K562 (cell line): ENCODE data around the gene TMEM184B. TPM values are rescaled to one million over a fixed set of nuclear protein-coding genes. Genes with fewer than 3 reads are reported as not detected.
A peak's percentile ranks its signal among the peaks of the same experiment; 100 is the strongest.

ENCODE experiments used
- ARNT ChIP-seq, 2 experiments: fragments of 450-650 bp; IDR thresholded peaks; 2 replicates each; pipeline ENCODE4 v1.6.1; 2016; ENCODE audit warnings: mild to moderate bottlenecking in 1 of 2
- FOXJ2 ChIP-seq: fragments of 200-800 bp; sonication (Bioruptor generic); IDR thresholded peaks from 2 replicates; pipeline ENCODE4 v1.6.1; 2016; ENCODE audit warnings: missing genetic modification characterization, missing compliant biosample characterization
- KAT8 ChIP-seq: fragments of 450-650 bp; IDR thresholded peaks from 2 replicates; pipeline ENCODE4 v1.6.1; 2016; ENCODE audit warnings: low read depth, mild to moderate bottlenecking
- NRF1 ChIP-seq, 2 experiments: fragments of 450-650 bp; IDR thresholded peaks in 1 of 2; conservative IDR thresholded peaks in 1 of 2; 2 replicates each; pipeline ENCODE4 v1.6.1; 2014; ENCODE audit warnings: mild to moderate bottlenecking in 2 of 2
- RFX7 ChIP-seq: fragments of 250-450 bp; sonication (Bioruptor Pico); IDR thresholded peaks from 2 replicates; pipeline ENCODE4 v1.5.1; 2021; ENCODE audit warnings: mild to moderate bottlenecking
- polyA plus RNA-seq, 8 experiments: library from polyadenylated mRNA; depleted of rRNA in 4 of 8; stranded (reverse) in 5 of 8; unstranded in 3 of 8; fragments of >200 nt; fragmentation: Nextera tagmentation in 2 of 8; fragmentation: Illumina TruSeq in 1 of 8; extraction: Ambion mirVana in 2 of 8; extraction: Trizol in 1 of 8; gene quantifications; 2 replicates each; pipeline versions ENCODE4 v1.2.1 to v1.2.3, GENCODE V29; 2011 to 2014; ENCODE audit warnings: inconsistent platforms in 1 of 8, missing spikeins in 1 of 8
- total RNA-seq, 7 experiments: library from RNA; depleted of rRNA in 6 of 7; stranded (reverse); fragments of >200 nt in 6 of 7; fragmentation: Illumina TruSeq in 2 of 7; extraction: Trizol in 2 of 7; gene quantifications; 2 replicates each; pipeline versions ENCODE4 v1.2.1 to v1.2.3, GENCODE V29; 2011 to 2021; ENCODE audit warnings: low replicate concordance in 1 of 7
- TF ChIP-seq, protein P1 (sequence below), 2 experiments: fragments of 450-650 bp in 1 of 2; sonication (generic) in 1 of 2; formaldehyde crosslinking in 1 of 2; IDR thresholded peaks; 2 replicates each; pipeline versions ENCODE4 v1.7.1 to v1.9.0; 2016 to 2022; ENCODE audit warnings: inconsistent platforms in 1 of 2, mild to moderate bottlenecking in 1 of 2, missing genetic modification reagents in 1 of 2
- TF ChIP-seq, protein P2 (sequence below): sonication (generic); formaldehyde crosslinking; IDR thresholded peaks from 2 replicates; pipeline ENCODE4 v1.8.0; 2023; ENCODE audit warnings: mild to moderate bottlenecking, missing genetic modification reagents
- TF ChIP-seq, protein P3 (sequence below): sonication (generic); formaldehyde crosslinking; IDR thresholded peaks from 2 replicates; pipeline ENCODE4 v1.8.0; 2022; ENCODE audit warnings: mild to moderate bottlenecking, missing genetic modification reagents
- TF ChIP-seq, protein P4 (sequence below): sonication (generic); formaldehyde crosslinking; IDR thresholded peaks from 2 replicates; pipeline ENCODE4 v1.8.0; 2022; ENCODE audit warnings: mild to moderate bottlenecking, missing genetic modification reagents

The TMEM184B gene
- total and polyA plus RNA-seq, 9 of the 15 experiments (the other 6 are each of a cell fraction or from before 2014, with no cell fraction given), result 0.31 to 25.1 (median 6.2) TPM

DNA sequence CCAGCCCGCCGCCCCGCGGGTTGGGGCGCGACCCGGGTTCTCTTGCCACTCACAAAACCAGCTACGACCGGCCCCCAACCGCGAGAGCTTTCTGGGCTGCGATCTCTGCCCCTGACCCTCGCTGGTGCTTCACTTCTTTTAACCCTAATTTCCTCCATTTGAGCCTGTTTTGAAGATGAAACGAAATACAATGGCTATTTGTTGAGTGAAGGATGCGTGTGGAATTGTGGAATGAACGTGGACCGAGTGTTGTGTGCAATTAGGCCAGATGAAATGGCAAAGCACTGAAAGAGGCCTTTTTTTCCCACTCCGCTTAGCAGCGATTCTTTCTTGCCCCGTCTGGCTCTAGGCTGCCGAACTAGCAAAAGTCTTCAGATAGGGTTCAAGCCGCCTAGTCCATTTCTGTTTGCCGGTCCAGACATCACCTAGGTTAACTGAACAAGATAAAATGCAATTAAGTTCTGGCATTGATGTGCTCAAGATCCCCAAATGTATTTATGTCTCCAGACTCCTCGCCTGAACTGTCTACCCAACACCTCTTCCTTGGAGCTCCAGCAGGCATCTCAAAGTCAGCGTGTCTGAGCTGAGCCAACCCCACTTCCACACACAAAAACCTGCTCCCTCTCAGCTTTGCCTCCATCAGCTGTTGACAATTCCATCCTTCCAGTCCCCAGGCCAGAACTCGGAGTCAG is 471 bp upstream of the TMEM184B start (continued):
- TF ChIP-seq, protein P1, sequence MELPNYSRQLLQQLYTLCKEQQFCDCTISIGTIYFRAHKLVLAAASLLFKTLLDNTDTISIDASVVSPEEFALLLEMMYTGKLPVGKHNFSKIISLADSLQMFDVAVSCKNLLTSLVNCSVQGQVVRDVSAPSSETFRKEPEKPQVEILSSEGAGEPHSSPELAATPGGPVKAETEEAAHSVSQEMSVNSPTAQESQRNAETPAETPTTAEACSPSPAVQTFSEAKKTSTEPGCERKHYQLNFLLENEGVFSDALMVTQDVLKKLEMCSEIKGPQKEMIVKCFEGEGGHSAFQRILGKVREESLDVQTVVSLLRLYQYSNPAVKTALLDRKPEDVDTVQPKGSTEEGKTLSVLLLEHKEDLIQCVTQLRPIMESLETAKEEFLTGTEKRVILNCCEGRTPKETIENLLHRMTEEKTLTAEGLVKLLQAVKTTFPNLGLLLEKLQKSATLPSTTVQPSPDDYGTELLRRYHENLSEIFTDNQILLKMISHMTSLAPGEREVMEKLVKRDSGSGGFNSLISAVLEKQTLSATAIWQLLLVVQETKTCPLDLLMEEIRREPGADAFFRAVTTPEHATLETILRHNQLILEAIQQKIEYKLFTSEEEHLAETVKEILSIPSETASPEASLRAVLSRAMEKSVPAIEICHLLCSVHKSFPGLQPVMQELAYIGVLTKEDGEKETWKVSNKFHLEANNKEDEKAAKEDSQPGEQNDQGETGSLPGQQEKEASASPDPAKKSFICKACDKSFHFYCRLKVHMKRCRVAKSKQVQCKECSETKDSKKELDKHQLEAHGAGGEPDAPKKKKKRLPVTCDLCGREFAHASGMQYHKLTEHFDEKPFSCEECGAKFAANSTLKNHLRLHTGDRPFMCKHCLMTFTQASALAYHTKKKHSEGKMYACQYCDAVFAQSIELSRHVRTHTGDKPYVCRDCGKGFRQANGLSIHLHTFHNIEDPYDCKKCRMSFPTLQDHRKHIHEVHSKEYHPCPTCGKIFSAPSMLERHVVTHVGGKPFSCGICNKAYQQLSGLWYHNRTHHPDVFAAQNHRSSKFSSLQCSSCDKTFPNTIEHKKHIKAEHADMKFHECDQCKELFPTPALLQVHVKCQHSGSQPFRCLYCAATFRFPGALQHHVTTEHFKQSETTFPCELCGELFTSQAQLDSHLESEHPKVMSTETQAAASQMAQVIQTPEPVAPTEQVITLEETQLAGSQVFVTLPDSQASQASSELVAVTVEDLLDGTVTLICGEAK (IDR thresholded peaks at IDR 0.05), result 0 out of 2 replicates have a peak, but pooled peaks have one; percentile 30
- TF ChIP-seq, protein P1 (CRISPR knock-in tag; IDR thresholded peaks at IDR 0.05), result no peak
- TF ChIP-seq, protein P2, sequence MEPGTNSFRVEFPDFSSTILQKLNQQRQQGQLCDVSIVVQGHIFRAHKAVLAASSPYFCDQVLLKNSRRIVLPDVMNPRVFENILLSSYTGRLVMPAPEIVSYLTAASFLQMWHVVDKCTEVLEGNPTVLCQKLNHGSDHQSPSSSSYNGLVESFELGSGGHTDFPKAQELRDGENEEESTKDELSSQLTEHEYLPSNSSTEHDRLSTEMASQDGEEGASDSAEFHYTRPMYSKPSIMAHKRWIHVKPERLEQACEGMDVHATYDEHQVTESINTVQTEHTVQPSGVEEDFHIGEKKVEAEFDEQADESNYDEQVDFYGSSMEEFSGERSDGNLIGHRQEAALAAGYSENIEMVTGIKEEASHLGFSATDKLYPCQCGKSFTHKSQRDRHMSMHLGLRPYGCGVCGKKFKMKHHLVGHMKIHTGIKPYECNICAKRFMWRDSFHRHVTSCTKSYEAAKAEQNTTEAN, result no peak
- no peak for TF ChIP-seq RFX7
- no peak for TF ChIP-seq FOXJ2 (tag)
- TF ChIP-seq NRF1 (conservative IDR thresholded peaks at IDR 0.05 in 1 of 2, IDR thresholded peaks at IDR 0.05 in 1 of 2), result peak in 1 of 2 experiments; percentile 71; a peak in 3 of 4 replicates
- TF ChIP-seq, protein P3, sequence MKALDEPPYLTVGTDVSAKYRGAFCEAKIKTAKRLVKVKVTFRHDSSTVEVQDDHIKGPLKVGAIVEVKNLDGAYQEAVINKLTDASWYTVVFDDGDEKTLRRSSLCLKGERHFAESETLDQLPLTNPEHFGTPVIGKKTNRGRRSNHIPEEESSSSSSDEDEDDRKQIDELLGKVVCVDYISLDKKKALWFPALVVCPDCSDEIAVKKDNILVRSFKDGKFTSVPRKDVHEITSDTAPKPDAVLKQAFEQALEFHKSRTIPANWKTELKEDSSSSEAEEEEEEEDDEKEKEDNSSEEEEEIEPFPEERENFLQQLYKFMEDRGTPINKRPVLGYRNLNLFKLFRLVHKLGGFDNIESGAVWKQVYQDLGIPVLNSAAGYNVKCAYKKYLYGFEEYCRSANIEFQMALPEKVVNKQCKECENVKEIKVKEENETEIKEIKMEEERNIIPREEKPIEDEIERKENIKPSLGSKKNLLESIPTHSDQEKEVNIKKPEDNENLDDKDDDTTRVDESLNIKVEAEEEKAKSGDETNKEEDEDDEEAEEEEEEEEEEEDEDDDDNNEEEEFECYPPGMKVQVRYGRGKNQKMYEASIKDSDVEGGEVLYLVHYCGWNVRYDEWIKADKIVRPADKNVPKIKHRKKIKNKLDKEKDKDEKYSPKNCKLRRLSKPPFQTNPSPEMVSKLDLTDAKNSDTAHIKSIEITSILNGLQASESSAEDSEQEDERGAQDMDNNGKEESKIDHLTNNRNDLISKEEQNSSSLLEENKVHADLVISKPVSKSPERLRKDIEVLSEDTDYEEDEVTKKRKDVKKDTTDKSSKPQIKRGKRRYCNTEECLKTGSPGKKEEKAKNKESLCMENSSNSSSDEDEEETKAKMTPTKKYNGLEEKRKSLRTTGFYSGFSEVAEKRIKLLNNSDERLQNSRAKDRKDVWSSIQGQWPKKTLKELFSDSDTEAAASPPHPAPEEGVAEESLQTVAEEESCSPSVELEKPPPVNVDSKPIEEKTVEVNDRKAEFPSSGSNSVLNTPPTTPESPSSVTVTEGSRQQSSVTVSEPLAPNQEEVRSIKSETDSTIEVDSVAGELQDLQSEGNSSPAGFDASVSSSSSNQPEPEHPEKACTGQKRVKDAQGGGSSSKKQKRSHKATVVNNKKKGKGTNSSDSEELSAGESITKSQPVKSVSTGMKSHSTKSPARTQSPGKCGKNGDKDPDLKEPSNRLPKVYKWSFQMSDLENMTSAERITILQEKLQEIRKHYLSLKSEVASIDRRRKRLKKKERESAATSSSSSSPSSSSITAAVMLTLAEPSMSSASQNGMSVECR (CRISPR knock-in tag), result no peak
- no peak for TF ChIP-seq ARNT (IDR thresholded peaks at IDR 0.05)
- no peak for TF ChIP-seq KAT8
- TF ChIP-seq, protein P4, sequence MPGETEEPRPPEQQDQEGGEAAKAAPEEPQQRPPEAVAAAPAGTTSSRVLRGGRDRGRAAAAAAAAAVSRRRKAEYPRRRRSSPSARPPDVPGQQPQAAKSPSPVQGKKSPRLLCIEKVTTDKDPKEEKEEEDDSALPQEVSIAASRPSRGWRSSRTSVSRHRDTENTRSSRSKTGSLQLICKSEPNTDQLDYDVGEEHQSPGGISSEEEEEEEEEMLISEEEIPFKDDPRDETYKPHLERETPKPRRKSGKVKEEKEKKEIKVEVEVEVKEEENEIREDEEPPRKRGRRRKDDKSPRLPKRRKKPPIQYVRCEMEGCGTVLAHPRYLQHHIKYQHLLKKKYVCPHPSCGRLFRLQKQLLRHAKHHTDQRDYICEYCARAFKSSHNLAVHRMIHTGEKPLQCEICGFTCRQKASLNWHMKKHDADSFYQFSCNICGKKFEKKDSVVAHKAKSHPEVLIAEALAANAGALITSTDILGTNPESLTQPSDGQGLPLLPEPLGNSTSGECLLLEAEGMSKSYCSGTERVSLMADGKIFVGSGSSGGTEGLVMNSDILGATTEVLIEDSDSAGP (CRISPR knock-in tag), result peak; percentile 92
